Esophagus muscularis mucosa (tissue), 4 donors: ENCODE measurements around the gene OXCT2. TPM values are rescaled to one million over a fixed set of nuclear protein-coding genes. Genes with fewer than 3 reads are reported as not detected.
"Not testable (repeated sequence)": the region's sequence is repeated elsewhere in the genome, so short reads cannot be mapped to it uniquely, and the experiment has no call there.

Source experiments
- DNase-seq: peaks from one replicate; pipeline ENCODE4 v3.0.0-alpha.2; 2017; ENCODE audit errors: extremely low spot score
- H3K27ac ChIP-seq, 4 donors: fragments of 200-600 bp; sonication (generic); replicated peaks in 1 of 4; 1 replicate in 3 of 4; 2 replicates in 1 of 4; pipeline ENCODE4 v1.5.1; 2016 to 2019; ENCODE audit warnings: mild to moderate bottlenecking in 1 of 4
- H3K27me3 ChIP-seq, 4 donors: fragments of 200-600 bp; sonication (generic); one replicate each; pipeline versions ENCODE4 v1.5.1 to v1.6.0; 2016 to 2019
- H3K36me3 ChIP-seq, 4 donors: fragments of 200-600 bp; sonication (generic); one replicate each; pipeline ENCODE4 v1.5.1; 2016 to 2019
- H3K4me1 ChIP-seq, 4 donors: fragments of 200-600 bp; sonication (generic); one replicate each; pipeline ENCODE4 v1.5.1; 2016 to 2019
- H3K4me3 ChIP-seq, 4 donors: fragments of 200-600 bp; sonication (generic); 1 replicate in 2 of 4; 2 replicates in 2 of 4; pipeline ENCODE4 v1.5.1; 2016 to 2019; ENCODE audit warnings: mild to moderate bottlenecking in 4 of 4, moderate library complexity in 1 of 4
- H3K9me3 ChIP-seq, 4 donors: fragments of 200-600 bp; sonication (generic); 1 replicate in 3 of 4; 2 replicates in 1 of 4; pipeline ENCODE4 v1.5.1; 2016 to 2019
- EP300 ChIP-seq: sonication (generic); formaldehyde crosslinking; IDR thresholded peaks from one replicate; pipeline ENCODE4 v1.6.1; 2017; ENCODE audit warnings: antibody characterized with exemption
- POLR2A ChIP-seq: fragments of 450-650 bp; IDR thresholded peaks from one replicate; pipeline ENCODE4 v1.6.1; 2017; ENCODE audit warnings: antibody characterized with exemption, moderate library complexity, mild to moderate bottlenecking, low read depth
- POLR2AphosphoS5 ChIP-seq, 2 donors: sonication (generic); formaldehyde crosslinking; IDR thresholded peaks; one replicate each; pipeline ENCODE4 v1.6.1; 2017; ENCODE audit warnings: antibody characterized with exemption in 2 of 2
- WGBS: methylation state at CpG from one replicate; pipeline ENCODE4 v1.1.5; 2018; 5-methylcytosine and 5-hydroxymethylcytosine counted together
- intact Hi-C: fragments of 100-400 bp; cut with DNase I; formaldehyde crosslinking; loops from one replicate; pipeline ENCODE4 v1.15.1; 2023
- total RNA-seq, 4 donors: library from RNA; depleted of rRNA; stranded (reverse); fragments of >200 nt; gene quantifications; one replicate each; pipeline versions ENCODE4 v1.1.0 to v1.2.1, GENCODE V29; 2016
- TF ChIP-seq, protein P1 (sequence below), 3 experiments: fragments of 200-600 bp in 2 of 3; fragments of 450-650 bp in 1 of 3; sonication (generic) in 2 of 3; IDR thresholded peaks; one replicate each; pipeline ENCODE4 v1.5.1; 2017 to 2019; ENCODE audit warnings: antibody characterized with exemption in 3 of 3, mild to moderate bottlenecking in 2 of 3, moderate library complexity in 1 of 3

The OXCT2 gene
- total RNA-seq, 4 donors from 2014 or later, result 0.65 to 1.4 (median 0.83) TPM

DNA sequence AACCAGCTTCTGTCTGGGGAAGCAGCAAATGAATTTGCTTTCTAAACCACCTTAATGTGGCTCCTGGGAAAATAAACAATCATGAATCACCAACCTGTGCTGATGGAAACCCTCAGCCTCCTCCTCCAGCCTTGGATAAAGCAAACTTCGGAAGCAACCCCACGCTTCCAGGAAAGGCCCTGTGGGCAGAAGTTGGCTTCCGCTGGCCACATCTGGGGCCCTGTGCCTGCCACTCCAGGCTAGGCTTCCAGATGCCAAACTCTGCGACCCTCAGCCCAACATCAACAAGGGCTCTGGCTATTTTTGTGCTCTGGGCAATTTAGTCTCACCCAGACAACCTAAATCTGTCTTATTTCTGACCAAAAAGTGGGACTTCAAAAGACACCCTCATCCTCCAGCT lies 6.2 kb upstream of the OXCT2 start:
- Histone ChIP-seq H3K27me3 (peaks cover 0 to 8% (median 0%) of the 10 kb centered on the region in 4 donors), H3K27ac (no peak overlapping the region), H3K9me3 (no peaks in the 10 kb centered on the region), H3K4me3 (no peak overlapping the region), H3K36me3 (no peaks in the 10 kb centered on the region), H3K4me1 (no peaks in the 10 kb centered on the region)
- WGBS, result 81% methylated on average over 4 of the region's 4 CpGs
- DNase-seq, result no peak
- intact Hi-C loops, result no loop called here
- TF ChIP-seq POLR2AphosphoS5 (IDR thresholded peaks at IDR 0.05), result no peak
- TF ChIP-seq POLR2A, result no peak
- TF ChIP-seq EP300, result no peak
- TF ChIP-seq, protein P1, sequence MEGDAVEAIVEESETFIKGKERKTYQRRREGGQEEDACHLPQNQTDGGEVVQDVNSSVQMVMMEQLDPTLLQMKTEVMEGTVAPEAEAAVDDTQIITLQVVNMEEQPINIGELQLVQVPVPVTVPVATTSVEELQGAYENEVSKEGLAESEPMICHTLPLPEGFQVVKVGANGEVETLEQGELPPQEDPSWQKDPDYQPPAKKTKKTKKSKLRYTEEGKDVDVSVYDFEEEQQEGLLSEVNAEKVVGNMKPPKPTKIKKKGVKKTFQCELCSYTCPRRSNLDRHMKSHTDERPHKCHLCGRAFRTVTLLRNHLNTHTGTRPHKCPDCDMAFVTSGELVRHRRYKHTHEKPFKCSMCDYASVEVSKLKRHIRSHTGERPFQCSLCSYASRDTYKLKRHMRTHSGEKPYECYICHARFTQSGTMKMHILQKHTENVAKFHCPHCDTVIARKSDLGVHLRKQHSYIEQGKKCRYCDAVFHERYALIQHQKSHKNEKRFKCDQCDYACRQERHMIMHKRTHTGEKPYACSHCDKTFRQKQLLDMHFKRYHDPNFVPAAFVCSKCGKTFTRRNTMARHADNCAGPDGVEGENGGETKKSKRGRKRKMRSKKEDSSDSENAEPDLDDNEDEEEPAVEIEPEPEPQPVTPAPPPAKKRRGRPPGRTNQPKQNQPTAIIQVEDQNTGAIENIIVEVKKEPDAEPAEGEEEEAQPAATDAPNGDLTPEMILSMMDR (IDR thresholded peaks at IDR 0.05), result no peak

DNA sequence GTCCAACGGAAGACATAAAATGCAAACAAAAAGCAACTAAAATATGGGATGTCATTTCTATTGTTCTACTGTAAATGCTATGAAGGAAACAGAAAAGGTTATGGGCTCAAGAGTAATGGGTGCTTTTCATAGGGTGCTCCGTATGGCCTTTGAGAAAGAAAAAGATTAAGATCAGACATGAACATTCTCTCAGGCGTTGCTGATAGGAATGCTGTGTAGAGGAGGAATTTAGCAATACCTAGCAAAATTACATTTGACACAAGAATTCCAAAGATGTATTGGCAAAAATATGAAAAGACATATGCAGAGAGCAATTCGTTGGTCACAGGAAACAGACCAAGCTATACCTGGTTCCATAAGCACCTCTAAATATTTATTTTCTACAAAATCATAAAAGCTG lies 5.7 kb upstream of the OXCT2 start:
- no peak overlapping the region for H3K27ac ChIP-seq
- DNase-seq, result no peak
- H3K27me3 ChIP-seq, result peaks cover 0 to 8% (median 0%) of the 10 kb centered on the region in 4 donors
- H3K4me1 ChIP-seq, result no peaks in the 10 kb centered on the region
- H3K9me3 ChIP-seq, result no peaks in the 10 kb centered on the region
- intact Hi-C loops, result no loop called here
- no peak for TF ChIP-seq POLR2A
- TF ChIP-seq EP300, result no peak
- TF ChIP-seq POLR2AphosphoS5 (IDR thresholded peaks at IDR 0.05), result no peak
- TF ChIP-seq, protein P1 (IDR thresholded peaks at IDR 0.05), result no peak
- no peak overlapping the region for H3K4me3 ChIP-seq
- H3K36me3 ChIP-seq, result no peaks in the 10 kb centered on the region
- 85% methylated on average over 4 of the region's 4 CpGs for WGBS

DNA sequence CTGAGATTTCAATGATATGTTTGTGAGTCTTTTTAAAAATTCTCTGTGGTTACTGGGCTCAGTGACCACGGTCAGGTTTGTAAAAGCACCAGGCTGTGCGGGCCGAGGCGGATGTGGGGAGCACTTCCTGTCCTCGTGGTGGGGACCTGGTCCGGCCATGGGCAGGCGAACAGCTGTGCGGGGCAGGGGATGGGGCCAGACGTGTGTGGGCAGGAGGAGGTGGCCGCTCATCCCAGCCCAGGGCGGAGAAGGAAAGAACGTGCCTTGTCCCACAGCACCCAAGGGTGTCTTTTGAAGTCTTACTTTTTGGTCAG lies 5.2 kb upstream of the OXCT2 start:
- H3K9me3 ChIP-seq, result no peaks in the 10 kb centered on the region
- peaks cover 0 to under 1% (median 0%) of the 10 kb centered on the region in 4 donors for H3K4me1 ChIP-seq
- peaks cover 0 to 11% (median 0%) of the 10 kb centered on the region in 4 donors for H3K27me3 ChIP-seq
- 84% methylated on average over 12 of the region's 12 CpGs for WGBS
- no peaks in the 10 kb centered on the region for H3K36me3 ChIP-seq
- TF ChIP-seq POLR2A (no peak), POLR2AphosphoS5 (IDR thresholded peaks at IDR 0.05) (no peak), EP300 (no peak)
- TF ChIP-seq, protein P1 (IDR thresholded peaks at IDR 0.05), result no peak
- DNase-seq, result no peak
- H3K4me3 ChIP-seq, result no peak overlapping the region
- no peak overlapping the region for H3K27ac ChIP-seq
- intact Hi-C loops, result no loop called here

DNA sequence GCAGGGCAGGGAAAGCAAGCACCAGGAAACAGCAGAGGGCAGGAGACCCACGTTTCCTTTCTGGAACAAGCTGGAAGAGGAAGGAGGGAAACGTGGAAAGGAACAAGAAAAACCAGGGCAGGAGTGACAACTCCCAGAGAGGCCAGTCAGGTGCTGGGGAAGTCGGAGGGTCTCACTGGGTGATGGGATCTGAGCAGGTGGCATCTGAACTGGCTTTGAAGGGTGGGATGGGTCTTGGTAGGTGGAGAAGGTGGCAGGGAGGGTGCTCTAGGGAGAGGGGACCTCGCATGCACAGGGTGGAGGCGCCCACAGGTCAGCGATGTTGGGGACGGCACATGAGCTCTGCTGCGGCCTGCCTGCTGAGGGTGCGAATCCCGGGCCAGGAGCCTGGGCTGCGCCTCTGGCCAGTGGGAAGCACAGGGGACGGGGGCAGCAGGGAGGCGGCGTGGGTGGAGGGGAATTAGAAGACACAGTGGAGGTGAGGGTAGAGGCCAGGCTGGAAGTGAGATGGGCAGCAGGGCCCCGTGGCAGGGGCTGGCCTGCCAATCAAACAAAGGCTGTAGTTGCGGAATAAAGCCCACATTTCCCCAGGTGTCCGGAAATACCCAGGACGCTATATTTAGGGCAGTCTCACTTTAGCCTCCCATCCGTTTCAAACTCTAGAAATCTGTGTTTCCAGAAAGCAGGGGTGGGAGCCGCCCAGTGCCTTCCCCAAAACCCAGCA lies 4.7 kb upstream of the OXCT2 start:
- DNase-seq, H3K4me3 ChIP-seq, intact Hi-C loops, H3K36me3 ChIP-seq, H3K9me3 ChIP-seq, H3K4me1 ChIP-seq, H3K27ac ChIP-seq: not testable (repeated sequence)
- H3K27me3 ChIP-seq, result peaks cover 0 to 14% (median 0%) of the 10 kb centered on the region in 4 donors
- WGBS, result 79% methylated on average over 9 of the region's 20 CpGs

DNA sequence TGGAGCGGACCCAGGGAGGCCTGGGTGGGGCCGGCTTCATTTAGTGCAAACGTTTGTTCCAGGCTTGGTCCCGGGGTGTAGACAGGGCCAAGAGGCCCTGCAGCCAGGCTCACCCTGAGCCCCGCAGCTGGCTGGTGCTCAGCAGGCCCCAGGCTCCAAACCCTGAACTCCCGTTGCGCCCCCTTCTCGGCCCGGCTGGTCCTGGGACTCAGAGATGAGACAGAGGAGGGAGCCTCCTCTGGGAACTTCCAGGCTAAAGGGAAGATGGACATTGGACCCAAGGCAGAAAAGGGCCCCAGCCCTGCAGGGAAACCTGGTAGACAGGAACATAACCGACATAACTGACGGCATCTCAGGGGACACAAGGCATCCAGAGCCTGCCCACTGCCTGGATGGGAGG lies 4.0 kb upstream of the OXCT2 start:
- H3K4me3 ChIP-seq, H3K36me3 ChIP-seq, H3K9me3 ChIP-seq, H3K4me1 ChIP-seq, H3K27ac ChIP-seq, DNase-seq, intact Hi-C loops: not testable (repeated sequence)
- WGBS, result 83% methylated on average over 11 of the region's 11 CpGs
- H3K27me3 ChIP-seq, result peaks cover 0 to 15% (median 0%) of the 10 kb centered on the region in 4 donors

DNA sequence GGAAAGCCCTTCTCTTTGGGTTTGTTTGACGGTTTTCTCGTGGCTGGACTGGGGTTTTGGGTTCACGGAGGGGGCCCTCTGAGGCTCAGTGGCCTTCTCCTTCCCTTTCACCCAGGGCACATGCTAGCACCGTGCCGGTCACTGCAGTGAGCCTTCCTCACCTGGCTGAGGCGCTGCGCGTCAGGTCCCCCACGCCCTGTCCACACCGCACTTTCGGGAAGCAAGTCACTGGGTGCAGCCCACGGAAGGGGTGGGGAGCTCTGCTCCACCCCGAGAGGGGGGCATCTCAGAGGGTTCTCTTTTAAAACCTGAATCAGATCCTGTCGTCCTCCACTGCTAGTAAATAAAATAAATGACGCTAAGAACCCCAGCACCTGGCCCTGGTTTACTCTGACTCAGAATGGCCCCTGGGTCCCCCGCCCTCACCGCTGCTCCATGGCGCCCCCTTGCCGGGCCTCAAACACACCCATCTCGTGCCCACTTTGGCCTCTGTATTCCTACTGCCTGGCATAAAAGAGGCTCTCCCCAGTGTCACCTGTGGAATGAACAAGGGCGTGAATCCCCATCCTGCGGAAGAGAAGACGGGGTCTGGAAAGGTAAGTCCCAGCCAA lies 2.3 kb upstream of the OXCT2 start:
- H3K36me3 ChIP-seq, DNase-seq, intact Hi-C loops, H3K27ac ChIP-seq, H3K4me3 ChIP-seq, H3K9me3 ChIP-seq, H3K4me1 ChIP-seq: not testable (repeated sequence)
- no CpG with 5 or more reads among the region's 23 CpGs for WGBS
- H3K27me3 ChIP-seq, result peaks cover 0 to 15% (median 0%) of the 10 kb centered on the region in 4 donors

DNA sequence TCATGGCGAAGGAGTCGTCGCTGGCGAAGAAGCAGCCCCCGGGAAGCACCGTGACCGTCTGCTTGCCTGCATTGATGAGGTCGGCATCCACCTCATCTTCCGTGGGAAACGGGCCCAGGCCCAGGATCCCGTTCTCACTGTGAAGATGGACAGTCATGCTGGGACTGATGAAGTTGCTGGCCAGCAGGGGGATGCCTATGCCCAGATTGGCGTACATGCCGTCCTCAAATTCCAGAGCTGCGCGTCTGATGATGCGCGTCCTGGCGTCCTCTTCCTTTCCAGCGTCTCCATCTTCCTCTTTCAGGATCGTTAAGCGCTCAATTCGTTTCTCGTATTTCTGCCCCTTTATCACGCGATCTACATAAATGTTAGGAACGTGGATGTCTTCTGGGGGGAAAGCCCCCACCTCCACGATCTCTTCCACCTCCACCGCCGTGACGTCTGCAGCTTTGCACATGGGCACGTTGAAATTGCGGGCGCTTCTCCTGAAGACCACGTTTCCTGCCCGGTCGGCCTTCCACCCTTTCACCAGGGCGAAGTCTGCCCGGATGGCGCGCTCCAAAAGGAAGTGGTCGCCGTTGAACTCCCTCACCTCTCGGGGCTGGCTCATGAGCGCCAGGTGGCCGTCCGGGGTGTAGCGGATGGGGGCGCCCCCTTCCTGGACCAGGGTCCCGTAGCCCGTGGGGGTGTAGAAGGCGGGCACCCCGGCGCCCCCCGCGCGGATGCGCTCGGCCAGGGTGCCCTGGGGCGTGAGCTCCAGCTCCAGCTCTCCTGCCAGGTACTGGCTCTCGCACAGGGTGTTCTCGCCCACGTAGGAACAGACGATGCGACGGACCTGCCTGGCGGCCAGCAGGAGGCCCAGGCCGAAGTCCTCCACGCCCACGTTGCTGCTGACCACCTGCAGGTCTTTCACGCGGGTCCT lies 787 bp downstream of the OXCT2 start:
- H3K27me3 ChIP-seq, result peaks cover 0 to 15% (median 0%) of the 10 kb centered on the region in 4 donors
- H3K4me1 ChIP-seq, DNase-seq, H3K9me3 ChIP-seq, H3K36me3 ChIP-seq, intact Hi-C loops, H3K27ac ChIP-seq: not testable (repeated sequence)
- H3K4me3 ChIP-seq, result peak overlapping the region in 1 of 4 donors; percentile 37
- 10% methylated on average over 24 of the region's 71 CpGs for WGBS

DNA sequence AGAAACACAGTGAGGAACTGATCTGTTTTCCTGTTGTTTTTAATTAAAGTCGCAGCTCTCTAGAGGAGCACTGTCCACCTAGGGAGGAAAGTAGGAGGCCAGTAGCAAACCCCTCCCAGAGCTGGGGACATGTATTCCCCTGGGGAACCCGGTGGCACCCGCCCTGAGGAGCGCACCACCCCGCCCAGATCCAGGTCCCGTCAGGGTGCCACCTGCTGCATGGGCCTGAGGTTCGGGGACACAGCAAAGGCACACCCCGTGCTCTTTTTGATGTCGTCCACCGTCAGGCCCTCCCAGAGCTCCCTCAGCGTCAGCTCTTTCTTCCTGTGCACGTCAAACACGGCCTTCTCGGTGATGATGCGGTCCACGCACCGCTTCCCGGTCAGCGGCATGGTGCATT lies 1.6 kb downstream of the OXCT2 start:
- peaks cover 0 to 11% (median 0%) of the 10 kb centered on the region in 4 donors for H3K27me3 ChIP-seq
- H3K4me3 ChIP-seq, H3K9me3 ChIP-seq, intact Hi-C loops, H3K36me3 ChIP-seq, H3K4me1 ChIP-seq, DNase-seq, H3K27ac ChIP-seq: not testable (repeated sequence)
- WGBS, result no CpG with 5 or more reads among the region's 19 CpGs
